Endothelial cell of umbilical vein (primary cell): ENCODE results near the gene CARD10. TPM values are rescaled to one million over a fixed set of nuclear protein-coding genes. Genes with fewer than 3 reads are reported as not detected.

Experiments
- BruUV-seq: library from RNA; stranded (reverse); fragments of 400-500 nt; replicated peaks from 2 replicates; lab custom pipeline; 2021; lab: Mats Ljungman, UMichigan
- CTCF ChIA-PET: fragments of 300-600, 350-600 bp; sonication (Branson Sonifier 250); formaldehyde crosslinking; loops from one replicate; lab custom pipeline; 2021; ENCODE audit warnings: antibody characterized with exemption, inconsistent platforms; lab: Charles Lee
- POLR2A ChIA-PET: fragments of 300-600, 350-600 bp; sonication (Branson Sonifier 250); formaldehyde crosslinking; loops from one replicate; lab custom pipeline; 2021; ENCODE audit warnings: antibody characterized with exemption, inconsistent platforms; lab: Charles Lee
- DNase-seq: peaks from one replicate; pipeline ENCODE4 v3.0.0-alpha.2; 2011; ENCODE audit warnings: low read depth, low spot score
- FAIRE-seq: peaks from 2 replicates; lab custom pipeline; 2011; peaks lifted over from hg19 to GRCh38; lab: Jason Lieb, UNC
- H2AFZ ChIP-seq: 2 replicates; pipeline ENCODE4 v1.6.0; 2012; ENCODE audit warnings: low read depth, low read length, control low read depth, inconsistent platforms
- H3K27ac ChIP-seq: 2 replicates; pipeline ENCODE4 v1.5.1; 2011; ENCODE audit warnings: low read depth, mild to moderate bottlenecking, control low read depth, low read length, moderate library complexity; ENCODE audit not compliant: insufficient read depth
- H3K27me3 ChIP-seq, 2 experiments: 2 replicates each; pipeline versions ENCODE4 v1.6.0 to v1.6.1; 2011; ENCODE audit warnings: low read length in 2 of 2, mixed read lengths in 1 of 2; ENCODE audit not compliant: control insufficient read depth in 2 of 2, insufficient read depth in 2 of 2
- H3K36me3 ChIP-seq, 2 experiments: 2 replicates in 1 of 2; 3 replicates in 1 of 2; pipeline ENCODE4 v1.5.1; 2011; ENCODE audit warnings: low read length in 2 of 2, mild to moderate bottlenecking in 1 of 2, moderate library complexity in 1 of 2; ENCODE audit not compliant: control insufficient read depth in 2 of 2, insufficient read depth in 2 of 2; ENCODE audit errors: extremely low read depth in 1 of 2
- H3K4me1 ChIP-seq: 3 replicates; pipeline ENCODE4 v1.5.1; 2011; ENCODE audit warnings: mild to moderate bottlenecking, low read length; ENCODE audit not compliant: control insufficient read depth, insufficient read depth; ENCODE audit errors: extremely low read depth
- H3K4me2 ChIP-seq: 2 replicates; pipeline ENCODE4 v1.6.1; 2011; ENCODE audit warnings: low read length, control low read depth, mixed read lengths; ENCODE audit not compliant: insufficient read depth
- H3K4me3 ChIP-seq, 3 experiments: fragments of 200-600 bp in 1 of 3; sonication (generic), shearing (Covaris generic) in 1 of 3; replicated peaks in 1 of 3; 2 replicates each; pipeline ENCODE4 v1.5.1; 2011 to 2016; ENCODE audit warnings: control low read depth in 3 of 3, low read length in 3 of 3, mild to moderate bottlenecking in 2 of 3, inconsistent platforms in 1 of 3, low read depth in 1 of 3, moderate library complexity in 1 of 3; ENCODE audit not compliant: insufficient read depth in 1 of 3
- H3K79me2 ChIP-seq: 2 replicates; pipeline ENCODE4 v1.6.0; 2012; ENCODE audit warnings: low read length, inconsistent platforms; ENCODE audit not compliant: control insufficient read depth, insufficient read depth
- H3K9ac ChIP-seq: replicated peaks from 2 replicates; pipeline ENCODE3; 2011; ENCODE audit warnings: low read length, control low read depth; ENCODE audit not compliant: insufficient read depth; ENCODE audit errors: extremely low read depth
- H3K9me1 ChIP-seq: replicated peaks from 3 replicates; pipeline ENCODE4 v1.6.0; 2011; ENCODE audit warnings: mild to moderate bottlenecking, low read length; ENCODE audit not compliant: control insufficient read depth, insufficient read depth; ENCODE audit errors: extremely low read depth
- H3K9me3 ChIP-seq: replicated peaks from 2 replicates; pipeline ENCODE4 v1.5.1; 2012; ENCODE audit warnings: low read length, inconsistent platforms; ENCODE audit not compliant: control insufficient read depth, insufficient read depth
- H4K20me1 ChIP-seq: replicated peaks from 2 replicates; pipeline ENCODE3; 2011; ENCODE audit warnings: mild to moderate bottlenecking, low read length; ENCODE audit not compliant: control insufficient read depth, insufficient read depth; ENCODE audit errors: extremely low read depth
- CTCF ChIP-seq, 2 donors: IDR thresholded peaks; 1 replicate in 1 of 2; 2 replicates in 1 of 2; pipeline ENCODE4 v1.5.1; 2011; ENCODE audit warnings: low read length in 2 of 2, mild to moderate bottlenecking in 2 of 2, moderate library complexity in 2 of 2, control low read depth in 1 of 2, inconsistent platforms in 1 of 2, low read depth in 1 of 2; ENCODE audit not compliant: insufficient read depth in 1 of 2; ENCODE audit errors: extremely low read depth in 1 of 2
- EZH2 ChIP-seq: IDR thresholded peaks from 2 replicates; pipeline ENCODE4 v1.6.1; 2012; ENCODE audit warnings: borderline replicate concordance, low read depth, mild to moderate bottlenecking, moderate library complexity, low read length, inconsistent platforms; ENCODE audit not compliant: severe bottlenecking
- FOS ChIP-seq: IDR thresholded peaks from 2 replicates; pipeline ENCODE4 v1.6.1; 2011; ENCODE audit warnings: mild to moderate bottlenecking, low read length, moderate library complexity, borderline replicate concordance; ENCODE audit not compliant: insufficient read depth
- GATA2 ChIP-seq: IDR thresholded peaks from 2 replicates; pipeline ENCODE4 v1.7.0; 2011; ENCODE audit warnings: low read depth, mild to moderate bottlenecking, moderate library complexity, mixed read lengths, low read length; ENCODE audit not compliant: insufficient read length, insufficient read depth
- JUN ChIP-seq: IDR thresholded peaks from 2 replicates; pipeline ENCODE4 v1.6.1; 2011; ENCODE audit warnings: borderline replicate concordance, low read depth; ENCODE audit not compliant: insufficient read length, insufficient read depth
- MYC ChIP-seq: IDR thresholded peaks from one replicate; pipeline ENCODE4 v1.6.1; 2011; ENCODE audit warnings: mild to moderate bottlenecking, low read depth, low read length
- POLR2A ChIP-seq: IDR thresholded peaks from 2 replicates; pipeline ENCODE4 v1.6.1; 2012; ENCODE audit warnings: low read depth, mild to moderate bottlenecking, control low read depth, low read length
- POLR2AphosphoS5 ChIP-seq: IDR thresholded peaks from 2 replicates; pipeline ENCODE4 v1.6.1; 2012; ENCODE audit warnings: low read depth, mild to moderate bottlenecking, control low read depth, low read length, moderate library complexity; ENCODE audit not compliant: insufficient read depth
- dilution Hi-C: fragments of 300-500 bp; cut with MboI; formaldehyde crosslinking; loops from one replicate; pipeline ENCODE4 v1.15.0; 2019; ENCODE audit warnings: low sequenced_read_pairs; ENCODE audit not compliant: extremely low pct_ligation_motif_present
- intact Hi-C: fragments of 100-400 bp; cut with micrococcal nuclease; formaldehyde crosslinking; loops from one replicate; pipeline ENCODE4 v1.10.0; 2022
- polyA plus RNA-seq, 4 experiments: library from polyadenylated mRNA; depleted of rRNA in 3 of 4; stranded (reverse) in 3 of 4; unstranded in 1 of 4; fragments of >200 nt; gene quantifications; 2 replicates each; pipeline versions ENCODE4 v1.2.1 to v1.2.3, GENCODE V29; 2011 to 2012; ENCODE audit warnings: missing spikeins in 1 of 4
- total RNA-seq: library from RNA; stranded (reverse); gene quantifications from 2 replicates; pipeline ENCODE4 v1.2.3, GENCODE V29; 2021
- TF ChIP-seq, protein P1 (sequence below): IDR thresholded peaks from 2 replicates; pipeline ENCODE4 v1.6.1; 2011; ENCODE audit not compliant: insufficient read depth, insufficient read length

Gene CARD10
- total and polyA plus RNA-seq, 2 donors (not counting 3 experiments of a cell fraction or from before 2014, with no cell fraction given) = 36.1 to 39.5 TPM

- no peak overlapping the region for H3K4me2 ChIP-seq
- H3K36me3 ChIP-seq = peaks cover 5 to 67% of the 10 kb centered on the region in 2 experiments
- H3K4me1 ChIP-seq = no peaks in the 10 kb centered on the region
- H2AFZ ChIP-seq = no peak overlapping the region
- H3K9me1 ChIP-seq = no peaks in the 10 kb centered on the region
- H3K27ac ChIP-seq = no peak overlapping the region
- CTCF ChIA-PET = no interaction called here
- H3K27me3 ChIP-seq = no peaks in the 10 kb centered on the region
- dilution Hi-C loops = no loop called here
- H3K9me3 ChIP-seq = no peaks in the 10 kb centered on the region
- H3K79me2 ChIP-seq = peaks cover 26% of the 10 kb centered on the region
- no peak for TF ChIP-seq POLR2A
- no TSS peak for BruUV-seq
- POLR2A ChIA-PET = no interaction called here
- intact Hi-C loops = no loop called here
- no peak overlapping the region for H3K9ac ChIP-seq
- no peak for FAIRE-seq
- no peaks in the 10 kb centered on the region for H4K20me1 ChIP-seq
- no peak for DNase-seq
- no peak overlapping the region for H3K4me3 ChIP-seq
Measured at GRCh38 chr22:37476389-37477329, 42.6 kb downstream of the CARD10 start.

DNA sequence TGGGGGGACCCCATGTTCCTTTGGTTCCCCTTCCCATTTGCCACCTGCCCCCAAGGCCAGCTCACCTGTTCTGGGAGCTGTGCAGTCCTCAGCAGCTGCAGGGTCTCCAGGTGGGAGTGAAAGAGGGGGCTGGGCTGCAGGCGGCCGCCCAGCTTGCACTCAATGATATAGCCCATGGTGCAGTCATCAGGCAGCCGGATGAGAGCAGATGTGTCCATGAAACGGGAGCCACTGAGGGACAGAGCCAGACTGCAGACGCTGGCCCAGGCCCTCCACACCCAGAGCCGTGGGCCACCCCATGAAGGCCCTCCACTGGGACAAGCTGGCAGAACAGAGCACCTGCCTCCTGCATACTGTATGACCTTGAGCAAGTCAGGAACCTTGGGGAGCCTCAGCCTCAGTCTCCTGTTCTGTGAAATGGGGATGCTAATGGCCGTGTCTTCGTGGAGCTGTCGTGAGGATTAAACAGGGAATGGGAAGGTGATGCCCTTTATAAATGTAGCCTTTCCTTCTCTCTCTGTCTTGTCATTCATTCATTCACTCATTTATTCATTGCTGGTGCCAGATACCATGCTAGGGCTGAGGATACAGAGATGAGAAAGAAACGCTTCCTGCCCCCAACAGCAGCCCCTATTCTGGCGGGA lies 44.6 kb downstream of the CARD10 start:
- Histone ChIP-seq H4K20me1 (no peaks in the 10 kb centered on the region), H2AFZ (no peak overlapping the region), H3K36me3 (peaks cover 9 to 72% of the 10 kb centered on the region in 2 experiments), H3K27ac (no peak overlapping the region), H3K27me3 (no peaks in the 10 kb centered on the region), H3K4me1 (no peaks in the 10 kb centered on the region), H3K9ac (no peak overlapping the region), H3K9me1 (no peaks in the 10 kb centered on the region), H3K79me2 (peaks cover 7% of the 10 kb centered on the region), H3K9me3 (no peaks in the 10 kb centered on the region), H3K4me3 (no peak overlapping the region), H3K4me2 (no peak overlapping the region)
- dilution Hi-C loops = no loop called here
- intact Hi-C loops = no loop called here
- TF ChIP-seq FOS = no peak
- TF ChIP-seq JUN = no peak
- TF ChIP-seq, protein P1, sequence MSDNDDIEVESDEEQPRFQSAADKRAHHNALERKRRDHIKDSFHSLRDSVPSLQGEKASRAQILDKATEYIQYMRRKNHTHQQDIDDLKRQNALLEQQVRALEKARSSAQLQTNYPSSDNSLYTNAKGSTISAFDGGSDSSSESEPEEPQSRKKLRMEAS = no peak
- TF ChIP-seq GATA2 = no peak
- TF ChIP-seq CTCF (IDR thresholded peaks at IDR 0.05; ENCODE audit: extremely low read depth in 1 of 2, insufficient read depth in 1 of 2, low read depth in 1 of 2, low read length in 2 of 2) = no peak
- no peak for TF ChIP-seq EZH2
- no peak for TF ChIP-seq POLR2A
- no peak for TF ChIP-seq POLR2AphosphoS5
- TF ChIP-seq MYC = no peak
- CTCF ChIA-PET = no interaction called here
- POLR2A ChIA-PET = no interaction called here
- DNase-seq (no peak), FAIRE-seq (no peak)
- no TSS peak for BruUV-seq
